Bronchial epithelial cell (primary cell): Measurements from ENCODE around the gene HOXA3. TPM values are rescaled to one million over a fixed set of nuclear protein-coding genes. Genes with fewer than 3 reads are reported as not detected.

Source experiments
- DNase-seq: peaks from one replicate; pipeline ENCODE4 v3.0.0-alpha.2; 2010; ENCODE audit warnings: low read depth
- FAIRE-seq: peaks from 2 replicates; lab custom pipeline; 2011; peaks lifted over from hg19 to GRCh38; lab: Jason Lieb, UNC
- H3K27me3 ChIP-seq: 2 replicates; pipeline ENCODE4 v1.5.1; 2011; ENCODE audit warnings: low read length; ENCODE audit not compliant: control insufficient read depth, insufficient read depth
- H3K36me3 ChIP-seq: 2 replicates; pipeline ENCODE4 v1.5.1; 2011; ENCODE audit warnings: low read length; ENCODE audit not compliant: control insufficient read depth, insufficient read depth
- H3K4me3 ChIP-seq: 2 replicates; pipeline ENCODE4 v1.5.1; 2011; ENCODE audit warnings: mild to moderate bottlenecking, low read depth, low read length, control low read depth
- CTCF ChIP-seq: IDR thresholded peaks from 2 replicates; pipeline ENCODE4 v1.5.1; 2011; ENCODE audit warnings: mild to moderate bottlenecking, moderate library complexity, low read length, control low read depth, inconsistent platforms; ENCODE audit not compliant: insufficient read depth, severe bottlenecking
- total RNA-seq: library from RNA; depleted of rRNA; stranded (reverse); fragments of >200 nt; gene quantifications from 2 replicates; pipeline ENCODE4 v1.2.1, GENCODE V29; 2014

Gene HOXA3
- total RNA-seq, 1 donor from 2014 or later, result not detected

- FAIRE-seq (no peak), DNase-seq (no peak)
- TF ChIP-seq CTCF, result no peak
- Histone ChIP-seq H3K36me3 (no peaks in the 10 kb centered on the region), H3K27me3 (peaks cover 87% of the 10 kb centered on the region), H3K4me3 (no peak overlapping the region)
These were observed 37.8 kb upstream of the HOXA3 start for GRCh38 chr7:27189997-27190748.

GRCh38 chr7:27189295-27189996 lies 37.1 kb upstream of the HOXA3 start:
- H3K4me3 ChIP-seq, result no peak overlapping the region
- TF ChIP-seq CTCF, result no peak
- DNase-seq, result no peak
- FAIRE-seq, result no peak
- no peaks in the 10 kb centered on the region for H3K36me3 ChIP-seq
- peaks cover 89% of the 10 kb centered on the region for H3K27me3 ChIP-seq

- no peak overlapping the region for H3K4me3 ChIP-seq
- no peaks in the 10 kb centered on the region for H3K36me3 ChIP-seq
- no peak for TF ChIP-seq CTCF
- H3K27me3 ChIP-seq, result peaks cover 89% of the 10 kb centered on the region
- no peak for FAIRE-seq
- no peak for DNase-seq
These were observed 36.3 kb upstream of the HOXA3 start for GRCh38 chr7:27188386-27189294.

GRCh38 chr7:27187475-27188385 lies 35.3 kb upstream of the HOXA3 start:
- no peak overlapping the region for H3K4me3 ChIP-seq
- no peaks in the 10 kb centered on the region for H3K36me3 ChIP-seq
- no peak for TF ChIP-seq CTCF
- FAIRE-seq (no peak), DNase-seq (no peak)
- H3K27me3 ChIP-seq, result peaks cover 90% of the 10 kb centered on the region

- Histone ChIP-seq H3K4me3 (no peak overlapping the region), H3K27me3 (peaks cover 92% of the 10 kb centered on the region), H3K36me3 (no peaks in the 10 kb centered on the region)
- no peak for FAIRE-seq
- no peak for DNase-seq
- TF ChIP-seq CTCF, result no peak
These were observed 34.5 kb upstream of the HOXA3 start for GRCh38 chr7:27186668-27187474.
